ENCODE data around the gene ARID5B.

DNA sequence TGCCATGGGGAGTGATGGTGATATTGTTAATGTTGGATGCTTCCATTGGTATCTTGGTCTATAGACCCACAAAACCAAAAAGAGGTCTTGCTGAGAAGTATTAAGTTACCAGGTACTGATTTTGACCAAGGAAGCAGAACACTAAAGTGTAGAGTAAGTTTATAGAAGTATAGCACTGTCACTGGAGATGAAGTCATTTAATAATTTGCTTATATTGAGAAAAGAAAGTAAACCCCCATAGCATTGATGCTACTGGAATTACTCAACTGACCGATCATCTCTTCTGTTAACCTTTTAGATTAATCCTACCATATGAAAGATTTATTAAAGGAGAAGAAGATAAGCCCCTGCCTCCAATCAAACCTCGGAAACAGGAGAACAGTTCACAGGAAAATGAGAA is 183.9 kb downstream of the ARID5B start:
- TF ChIP-seq ZBTB20 (tag by site-specific recombination; IDR thresholded peaks at IDR 0.05) (no peak), ZNF76 (tag by site-specific recombination; IDR thresholded peaks at IDR 0.05; ENCODE audit: borderline replicate concordance, low read depth) (no peak), ZBTB17 (tag by site-specific recombination; IDR thresholded peaks at IDR 0.05) (no peak), ZXDB (tag by site-specific recombination; IDR thresholded peaks at IDR 0.05) (no peak)

Measured in HEK293 (cell line).